ACC112 (cell line): ENCODE results near the gene DSCAML1.

Source experiments
- H2AFZ ChIP-seq: fragments of 200-600 bp; sonication (generic); one replicate; pipeline ENCODE4 v1.6.0; 2017; ENCODE audit warnings: antibody characterized with exemption, low read length; ENCODE audit not compliant: unreplicated experiment
- H3K27ac ChIP-seq: fragments of 200-600 bp; sonication (generic); 2 replicates; pipeline ENCODE4 v1.5.1; 2014; ENCODE audit warnings: low read depth, mild to moderate bottlenecking, antibody characterized with exemption, low read length, moderate library complexity
- H3K27me3 ChIP-seq: fragments of 200-600 bp; sonication (generic); 2 replicates; pipeline ENCODE4 v1.6.1; 2014; ENCODE audit warnings: mild to moderate bottlenecking, antibody characterized with exemption, low read length, moderate library complexity, mixed read lengths; ENCODE audit not compliant: insufficient read depth
- H3K36me3 ChIP-seq: fragments of 200-600 bp; sonication (generic); 2 replicates; pipeline ENCODE4 v1.6.1; 2016; ENCODE audit warnings: mild to moderate bottlenecking, antibody characterized with exemption, low read length, moderate library complexity, mixed read lengths; ENCODE audit not compliant: insufficient read depth
- H3K4me1 ChIP-seq: fragments of 200-600 bp; sonication (generic); one replicate; pipeline ENCODE4 v1.6.1; 2016; ENCODE audit warnings: low read length, mixed read lengths; ENCODE audit not compliant: insufficient read depth, unreplicated experiment, control insufficient read depth
- H3K4me3 ChIP-seq: fragments of 200-600 bp; sonication (generic); 2 replicates; pipeline ENCODE4 v1.5.1; 2014; ENCODE audit warnings: mild to moderate bottlenecking, low read depth, low read length
- H3K79me2 ChIP-seq: fragments of 200-600 bp; sonication (generic); one replicate; pipeline ENCODE4 v1.6.0; 2016; ENCODE audit warnings: low read length; ENCODE audit not compliant: control insufficient read depth, unreplicated experiment, insufficient read depth

DSCAML1 gene

GRCh38 chr11:117790279-117790678, 6.7 kb downstream of the DSCAML1 start:
- Histone ChIP-seq H3K27me3 (peaks cover 91% of the 10 kb centered on the region), H2AFZ (no peak overlapping the region), H3K36me3 (no peaks in the 10 kb centered on the region), H3K4me3 (no peak overlapping the region), H3K27ac (no peak overlapping the region), H3K79me2 (no peaks in the 10 kb centered on the region), H3K4me1 (no peaks in the 10 kb centered on the region)

GRCh38 chr11:117789241-117789640, 7.8 kb downstream of the DSCAML1 start:
- H3K27me3 ChIP-seq, result peaks cover 91% of the 10 kb centered on the region
- no peaks in the 10 kb centered on the region for H3K4me1 ChIP-seq
- H3K27ac ChIP-seq, result no peak overlapping the region
- no peaks in the 10 kb centered on the region for H3K79me2 ChIP-seq
- no peak overlapping the region for H3K4me3 ChIP-seq
- H3K36me3 ChIP-seq, result no peaks in the 10 kb centered on the region
- no peak overlapping the region for H2AFZ ChIP-seq

GRCh38 chr11:117786135-117786870, 10.7 kb downstream of the DSCAML1 start:
- no peak overlapping the region for H2AFZ ChIP-seq
- H3K27me3 ChIP-seq, result peaks cover 90% of the 10 kb centered on the region
- H3K79me2 ChIP-seq, result no peaks in the 10 kb centered on the region
- H3K4me3 ChIP-seq, result no peak overlapping the region
- no peaks in the 10 kb centered on the region for H3K4me1 ChIP-seq
- no peak overlapping the region for H3K27ac ChIP-seq
- no peaks in the 10 kb centered on the region for H3K36me3 ChIP-seq

GRCh38 chr11:117782101-117782500, 14.9 kb downstream of the DSCAML1 start:
- H3K36me3 ChIP-seq, result no peaks in the 10 kb centered on the region
- no peak overlapping the region for H3K4me3 ChIP-seq
- no peak overlapping the region for H3K27ac ChIP-seq
- H3K79me2 ChIP-seq, result no peaks in the 10 kb centered on the region
- peaks cover 80% of the 10 kb centered on the region for H3K27me3 ChIP-seq
- H3K4me1 ChIP-seq, result no peaks in the 10 kb centered on the region
- H2AFZ ChIP-seq, result no peak overlapping the region

- Histone ChIP-seq H3K27ac (no peak overlapping the region), H3K4me3 (no peak overlapping the region), H3K36me3 (no peaks in the 10 kb centered on the region), H3K79me2 (no peaks in the 10 kb centered on the region), H2AFZ (no peak overlapping the region), H3K27me3 (peaks cover 83% of the 10 kb centered on the region), H3K4me1 (no peaks in the 10 kb centered on the region)
Observed at GRCh38 chr11:117781627-117782026, 15.4 kb downstream of the DSCAML1 start.

- no peaks in the 10 kb centered on the region for H3K36me3 ChIP-seq
- no peaks in the 10 kb centered on the region for H3K79me2 ChIP-seq
- H2AFZ ChIP-seq, result no peak overlapping the region
- H3K27ac ChIP-seq, result no peak overlapping the region
- H3K4me1 ChIP-seq, result no peaks in the 10 kb centered on the region
- H3K4me3 ChIP-seq, result no peak overlapping the region
- H3K27me3 ChIP-seq, result peaks cover 84% of the 10 kb centered on the region
Observed at GRCh38 chr11:117780456-117780855, 16.6 kb downstream of the DSCAML1 start.

GRCh38 chr11:117774553-117774952, 22.5 kb downstream of the DSCAML1 start:
- H2AFZ ChIP-seq, result no peak overlapping the region
- no peak overlapping the region for H3K27ac ChIP-seq
- H3K79me2 ChIP-seq, result no peaks in the 10 kb centered on the region
- no peaks in the 10 kb centered on the region for H3K4me1 ChIP-seq
- no peak overlapping the region for H3K4me3 ChIP-seq
- no peaks in the 10 kb centered on the region for H3K36me3 ChIP-seq
- H3K27me3 ChIP-seq, result peaks cover 77% of the 10 kb centered on the region

GRCh38 chr11:117772360-117772759, 24.7 kb downstream of the DSCAML1 start:
- Histone ChIP-seq H3K36me3 (no peaks in the 10 kb centered on the region), H3K4me3 (no peak overlapping the region)

GRCh38 chr11:117771841-117772240, 25.2 kb downstream of the DSCAML1 start:
- no peak overlapping the region for H3K4me3 ChIP-seq
- H3K27ac ChIP-seq, result no peak overlapping the region
- no peak overlapping the region for H2AFZ ChIP-seq
- H3K27me3 ChIP-seq, result peaks cover 68% of the 10 kb centered on the region
- no peaks in the 10 kb centered on the region for H3K36me3 ChIP-seq
- H3K79me2 ChIP-seq, result no peaks in the 10 kb centered on the region
- H3K4me1 ChIP-seq, result no peaks in the 10 kb centered on the region

More at GRCh38 chr11:117772360-117772759, 24.7 kb downstream of the DSCAML1 start:
- Histone ChIP-seq H3K4me1 (no peaks in the 10 kb centered on the region), H3K79me2 (no peaks in the 10 kb centered on the region), H2AFZ (no peak overlapping the region), H3K27ac (no peak overlapping the region), H3K27me3 (peaks cover 68% of the 10 kb centered on the region)

GRCh38 chr11:117771197-117771596, 25.8 kb downstream of the DSCAML1 start:
- Histone ChIP-seq H3K4me1 (no peaks in the 10 kb centered on the region), H3K27ac (no peak overlapping the region), H3K79me2 (no peaks in the 10 kb centered on the region), H3K36me3 (no peaks in the 10 kb centered on the region), H3K4me3 (no peak overlapping the region), H2AFZ (no peak overlapping the region), H3K27me3 (peaks cover 68% of the 10 kb centered on the region)

GRCh38 chr11:117770061-117770460, 27.0 kb downstream of the DSCAML1 start:
- no peaks in the 10 kb centered on the region for H3K4me1 ChIP-seq
- no peak overlapping the region for H3K4me3 ChIP-seq
- no peaks in the 10 kb centered on the region for H3K79me2 ChIP-seq
- H3K36me3 ChIP-seq, result no peaks in the 10 kb centered on the region
- no peak overlapping the region for H3K27ac ChIP-seq
- H3K27me3 ChIP-seq, result peaks cover 68% of the 10 kb centered on the region
- no peak overlapping the region for H2AFZ ChIP-seq
